GM20431 (cell line): ENCODE measurements around the gene PSMA6.
"Not testable (repeated sequence)": the region's sequence is repeated elsewhere in the genome, so short reads cannot be mapped to it uniquely, and the experiment has no call there.

Source experiments
- in situ Hi-C: fragments of 300-500 bp; cut with MseI, MboI; formaldehyde crosslinking; loops from one replicate; pipeline ENCODE4 v1.15.0; 2020; ENCODE audit warnings: low sequenced_read_pairs; ENCODE audit not compliant: unreplicated experiment

Gene PSMA6

GRCh38 chr14:35281341-35281740, 10.8 kb upstream of the PSMA6 start:
- in situ Hi-C loops = no loop called here

GRCh38 chr14:35284506-35284905, 7.7 kb upstream of the PSMA6 start:
- in situ Hi-C loops = no loop called here

GRCh38 chr14:35285168-35286002, 6.8 kb upstream of the PSMA6 start:
- in situ Hi-C loops = no loop called here

- in situ Hi-C loops = no loop called here
Measured at GRCh38 chr14:35286003-35286600, 6.1 kb upstream of the PSMA6 start.

- in situ Hi-C loops = no loop called here
Measured at GRCh38 chr14:35286707-35287106, 5.5 kb upstream of the PSMA6 start.

- in situ Hi-C loops = no loop called here
Measured at GRCh38 chr14:35287431-35288013, 4.7 kb upstream of the PSMA6 start.

- in situ Hi-C loops = no loop called here
Measured at GRCh38 chr14:35289623-35290022, 2.6 kb upstream of the PSMA6 start.

GRCh38 chr14:35292770-35293561, 784 bp downstream of the PSMA6 start:
- in situ Hi-C loops = no loop called here

GRCh38 chr14:35295845-35296161, 3.6 kb downstream of the PSMA6 start:
- in situ Hi-C loops = no loop called here

- in situ Hi-C loops = no loop called here
Measured at GRCh38 chr14:35296545-35296944, 4.4 kb downstream of the PSMA6 start.

GRCh38 chr14:35297706-35298105, 5.5 kb downstream of the PSMA6 start:
- in situ Hi-C loops = no loop called here

GRCh38 chr14:35298351-35298750, 6.2 kb downstream of the PSMA6 start:
- in situ Hi-C loops = no loop called here

- in situ Hi-C loops = no loop called here
Measured at GRCh38 chr14:35299708-35300107, 7.5 kb downstream of the PSMA6 start.

- in situ Hi-C loops = no loop called here
Measured at GRCh38 chr14:35300228-35300627, 8.0 kb downstream of the PSMA6 start.

GRCh38 chr14:35301334-35301733, 9.2 kb downstream of the PSMA6 start:
- in situ Hi-C loops = not testable (repeated sequence)

GRCh38 chr14:35301735-35302528, 9.8 kb downstream of the PSMA6 start:
- in situ Hi-C loops = no loop called here

- in situ Hi-C loops = no loop called here
Measured at GRCh38 chr14:35303149-35303935, 11.2 kb downstream of the PSMA6 start.

- in situ Hi-C loops = no loop called here
Measured at GRCh38 chr14:35304812-35305462, 12.8 kb downstream of the PSMA6 start.

GRCh38 chr14:35305633-35306032, 13.5 kb downstream of the PSMA6 start:
- in situ Hi-C loops = no loop called here
